Stimulated activated naive B cell treated with anti-CD40 and anti-IgM and Interleukin-4, amounts not matched to agents 10 μg/mL and 1 μg/mL and 100 μg/mL, for 72 hours (primary cell): ENCODE results near the gene FOSL2.

Experiments used
- ATAC-seq, 2 donors: fragments of 150-1000 bp; cut with Tn5 transposase; replicated peaks; 2 replicates each; pipeline ENCODE4 v1.10.0; 2021; ENCODE audit warnings: moderate library complexity in 1 of 2
- DNase-seq: peaks from one replicate; pipeline ENCODE4 v3.0.0; 2021
- H3K27ac Mint-ChIP-seq: one replicate; pipeline ENCODE4 v1.8.0; 2022; ENCODE audit warnings: mild to moderate bottlenecking, mixed read lengths
- H3K27me3 Mint-ChIP-seq, 2 donors: one replicate each; pipeline ENCODE4 v1.8.0; 2022; ENCODE audit warnings: mixed read lengths in 2 of 2
- H3K36me3 Mint-ChIP-seq, 2 donors: one replicate each; pipeline ENCODE4 v1.8.0; 2022; ENCODE audit warnings: mixed read lengths in 2 of 2, mild to moderate bottlenecking in 1 of 2
- H3K4me1 Mint-ChIP-seq, 2 donors: one replicate each; pipeline ENCODE4 v1.8.0; 2022; ENCODE audit warnings: mixed read lengths in 2 of 2, mild to moderate bottlenecking in 1 of 2
- H3K4me3 Mint-ChIP-seq, 2 donors: one replicate each; pipeline ENCODE4 v1.8.0; 2022; ENCODE audit warnings: mild to moderate bottlenecking in 2 of 2, mixed read lengths in 2 of 2, moderate library complexity in 1 of 2
- H3K9me3 Mint-ChIP-seq, 2 donors: one replicate each; pipeline ENCODE4 v1.8.0; 2022; ENCODE audit warnings: mixed read lengths in 2 of 2, mild to moderate bottlenecking in 1 of 2

FOSL2 gene

DNA sequence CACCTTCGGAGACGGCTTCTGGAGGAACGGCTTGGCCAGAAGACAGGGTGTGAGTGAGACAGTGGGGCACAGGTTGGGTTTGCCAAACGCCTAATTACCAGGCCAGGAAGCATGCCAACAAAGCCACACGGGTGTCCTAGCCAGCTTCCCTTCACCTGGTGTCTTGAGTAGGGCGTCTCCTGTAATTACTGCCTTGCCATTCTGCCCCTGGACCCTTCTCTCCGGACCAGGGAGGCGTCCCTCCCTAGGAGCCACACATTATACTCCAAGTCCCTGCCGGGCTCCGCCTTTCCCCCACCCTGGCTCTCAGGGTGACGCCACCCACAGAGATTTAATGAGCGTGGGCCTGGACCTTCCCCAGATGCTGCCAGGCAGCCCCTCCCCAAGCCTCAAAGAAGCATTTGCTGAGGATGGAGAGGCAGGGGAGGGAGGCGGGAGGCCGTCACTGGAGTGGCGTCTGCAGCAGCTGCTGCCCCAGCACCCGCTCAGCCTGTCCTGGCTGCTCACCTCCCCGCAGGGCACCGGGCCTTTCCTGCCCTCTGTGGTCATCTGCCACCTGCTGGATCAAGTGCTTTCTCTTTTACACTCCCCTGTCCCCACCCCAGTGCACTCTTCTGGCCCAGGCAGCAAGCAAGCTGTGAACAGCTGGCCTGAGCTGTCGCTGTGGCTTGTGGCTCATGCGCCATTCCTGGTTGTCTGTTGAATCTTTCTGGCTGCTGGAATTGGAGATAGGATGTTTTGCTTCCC, 20.7 kb downstream of the FOSL2 start:
- ATAC-seq (no peak), DNase-seq (no peak)
- Mint-ChIP-seq H3K4me3 (no peak overlapping the region), H3K4me1 (peaks cover 24 to 52% of the 10 kb centered on the region in 2 donors), H3K27me3 (no peaks in the 10 kb centered on the region), H3K36me3 (peaks cover 48 to 74% of the 10 kb centered on the region in 2 donors), H3K27ac (no peak overlapping the region), H3K9me3 (no peaks in the 10 kb centered on the region)

DNA sequence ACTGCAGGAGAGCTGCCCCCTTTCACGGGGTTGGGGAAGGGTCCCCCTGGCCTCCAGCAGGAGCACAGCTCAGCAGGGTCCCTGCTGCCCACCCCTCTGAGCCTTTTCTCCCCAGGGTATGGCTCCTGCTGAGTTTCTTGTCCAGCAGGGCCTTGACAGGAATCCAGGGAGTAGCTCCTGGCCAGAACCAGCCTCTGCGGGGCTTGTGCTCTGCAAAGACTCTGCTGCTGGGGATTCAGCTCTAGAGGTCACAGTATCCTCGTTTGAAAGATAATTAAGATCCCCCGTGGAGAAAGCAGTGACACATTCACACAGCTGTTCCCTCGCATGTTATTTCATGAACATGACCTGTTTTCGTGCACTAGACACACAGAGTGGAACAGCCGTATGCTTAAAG, 21.2 kb downstream of the FOSL2 start:
- ATAC-seq: no peak
- DNase-seq: no peak
- H3K27ac Mint-ChIP-seq: no peak overlapping the region
- H3K4me1 Mint-ChIP-seq: peaks cover 20 to 47% of the 10 kb centered on the region in 2 donors
- peaks cover 44 to 68% of the 10 kb centered on the region in 2 donors for H3K36me3 Mint-ChIP-seq
- H3K9me3 Mint-ChIP-seq: no peaks in the 10 kb centered on the region
- no peak overlapping the region for H3K4me3 Mint-ChIP-seq
- H3K27me3 Mint-ChIP-seq: no peaks in the 10 kb centered on the region

DNA sequence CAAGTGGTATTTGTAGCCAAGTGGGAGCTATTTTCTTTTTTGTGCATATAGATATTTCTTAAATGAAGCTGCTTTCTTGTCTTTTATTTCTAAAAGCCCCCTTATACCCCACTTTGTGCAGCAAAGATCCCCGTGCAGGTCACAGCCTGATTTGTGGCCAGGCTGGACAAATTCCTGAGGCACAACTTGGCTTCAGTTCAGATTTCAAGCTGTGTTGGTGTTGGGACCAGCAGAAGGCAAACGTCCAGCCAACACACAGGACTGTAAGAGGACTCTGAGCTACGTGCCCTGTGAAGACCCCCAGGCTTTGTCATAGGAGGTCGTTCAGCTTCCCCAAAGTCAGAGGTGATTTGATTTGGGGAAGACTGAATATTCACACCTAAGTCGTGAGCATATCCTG, 21.9 kb downstream of the FOSL2 start:
- Mint-ChIP-seq H3K27ac (no peak overlapping the region), H3K27me3 (no peaks in the 10 kb centered on the region), H3K9me3 (no peaks in the 10 kb centered on the region), H3K4me3 (no peak overlapping the region), H3K4me1 (peaks cover 14 to 41% of the 10 kb centered on the region in 2 donors), H3K36me3 (peaks cover 37 to 61% of the 10 kb centered on the region in 2 donors)
- no peak for DNase-seq
- ATAC-seq: no peak

DNA sequence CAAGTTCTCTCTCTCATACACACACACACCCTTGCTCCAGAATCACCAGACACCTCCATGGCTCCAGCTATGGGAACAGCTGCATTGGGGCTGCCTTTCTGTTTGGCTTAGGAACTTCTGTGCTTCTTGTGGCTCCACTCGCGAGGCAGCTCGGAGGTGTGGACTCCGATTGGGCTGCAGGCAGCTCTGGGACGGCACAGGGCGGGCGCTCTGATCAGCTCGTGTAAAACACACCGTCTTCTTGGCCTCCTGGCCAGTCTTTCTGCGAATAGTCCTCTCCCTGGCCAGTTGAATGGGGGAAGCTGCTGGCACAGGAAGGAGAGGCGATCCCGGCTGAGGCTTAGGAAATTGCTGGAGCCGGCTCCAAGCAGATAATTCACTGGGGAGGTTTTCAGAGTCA, 22.4 kb downstream of the FOSL2 start:
- Mint-ChIP-seq H3K27ac (peak overlapping the region; percentile 67), H3K36me3 (peaks cover 35 to 58% of the 10 kb centered on the region in 2 donors), H3K4me1 (peaks cover 12 to 42% of the 10 kb centered on the region in 2 donors), H3K4me3 (no peak overlapping the region), H3K9me3 (no peaks in the 10 kb centered on the region), H3K27me3 (no peaks in the 10 kb centered on the region)
- no peak for ATAC-seq
- no peak for DNase-seq

DNA sequence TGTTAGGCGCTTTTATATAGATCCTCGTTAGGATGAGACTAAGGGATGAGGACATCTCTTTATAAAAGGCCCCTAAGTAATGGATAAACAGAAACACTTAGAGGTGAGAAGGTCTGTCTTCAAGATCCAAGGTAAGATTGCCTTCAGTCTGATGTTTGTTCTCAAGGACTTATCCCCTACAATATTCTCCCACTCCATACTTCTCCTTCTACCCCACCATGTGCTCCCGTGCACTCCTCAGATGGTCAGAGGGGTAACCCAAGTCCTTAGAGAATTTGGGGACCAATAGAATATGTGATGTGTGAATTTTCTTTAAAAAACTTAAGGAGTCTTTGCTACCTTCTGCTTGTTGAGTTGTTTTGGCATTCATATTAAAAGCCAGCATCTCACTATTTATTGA, 23.1 kb downstream of the FOSL2 start:
- peaks cover 28 to 53% of the 10 kb centered on the region in 2 donors for H3K36me3 Mint-ChIP-seq
- DNase-seq (no peak), ATAC-seq (no peak)
- no peaks in the 10 kb centered on the region for H3K27me3 Mint-ChIP-seq
- no peaks in the 10 kb centered on the region for H3K9me3 Mint-ChIP-seq
- peaks cover 7 to 42% of the 10 kb centered on the region in 2 donors for H3K4me1 Mint-ChIP-seq
- no peak overlapping the region for H3K27ac Mint-ChIP-seq
- H3K4me3 Mint-ChIP-seq: no peak overlapping the region

DNA sequence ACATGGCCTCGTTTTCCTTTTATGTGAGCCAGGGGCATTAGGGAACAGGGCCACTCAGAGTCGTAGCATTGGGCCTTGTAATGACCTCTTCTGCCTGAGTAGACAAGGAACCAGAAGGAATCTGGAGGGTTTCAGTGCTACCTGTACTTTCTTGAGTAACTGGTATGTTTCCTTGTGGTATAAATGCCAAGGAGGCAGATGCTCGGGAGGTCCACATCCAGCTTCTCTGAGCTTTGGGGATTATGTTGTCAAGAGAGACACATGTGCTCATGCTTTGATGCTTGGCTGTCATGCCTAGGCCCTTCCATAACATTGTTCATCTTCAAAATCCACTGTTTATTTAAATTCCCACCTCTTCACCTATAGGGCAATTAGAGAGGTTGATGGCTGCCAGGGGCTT, 26.3 kb downstream of the FOSL2 start:
- H3K36me3 Mint-ChIP-seq: peaks cover 9 to 20% of the 10 kb centered on the region in 2 donors
- DNase-seq (no peak), ATAC-seq (no peak)
- H3K9me3 Mint-ChIP-seq: peaks cover 0 to 2% of the 10 kb centered on the region in 2 donors
- H3K27me3 Mint-ChIP-seq: no peaks in the 10 kb centered on the region
- H3K4me3 Mint-ChIP-seq: no peak overlapping the region
- H3K27ac Mint-ChIP-seq: no peak overlapping the region
- H3K4me1 Mint-ChIP-seq: peaks cover 19 to 61% of the 10 kb centered on the region in 2 donors

DNA sequence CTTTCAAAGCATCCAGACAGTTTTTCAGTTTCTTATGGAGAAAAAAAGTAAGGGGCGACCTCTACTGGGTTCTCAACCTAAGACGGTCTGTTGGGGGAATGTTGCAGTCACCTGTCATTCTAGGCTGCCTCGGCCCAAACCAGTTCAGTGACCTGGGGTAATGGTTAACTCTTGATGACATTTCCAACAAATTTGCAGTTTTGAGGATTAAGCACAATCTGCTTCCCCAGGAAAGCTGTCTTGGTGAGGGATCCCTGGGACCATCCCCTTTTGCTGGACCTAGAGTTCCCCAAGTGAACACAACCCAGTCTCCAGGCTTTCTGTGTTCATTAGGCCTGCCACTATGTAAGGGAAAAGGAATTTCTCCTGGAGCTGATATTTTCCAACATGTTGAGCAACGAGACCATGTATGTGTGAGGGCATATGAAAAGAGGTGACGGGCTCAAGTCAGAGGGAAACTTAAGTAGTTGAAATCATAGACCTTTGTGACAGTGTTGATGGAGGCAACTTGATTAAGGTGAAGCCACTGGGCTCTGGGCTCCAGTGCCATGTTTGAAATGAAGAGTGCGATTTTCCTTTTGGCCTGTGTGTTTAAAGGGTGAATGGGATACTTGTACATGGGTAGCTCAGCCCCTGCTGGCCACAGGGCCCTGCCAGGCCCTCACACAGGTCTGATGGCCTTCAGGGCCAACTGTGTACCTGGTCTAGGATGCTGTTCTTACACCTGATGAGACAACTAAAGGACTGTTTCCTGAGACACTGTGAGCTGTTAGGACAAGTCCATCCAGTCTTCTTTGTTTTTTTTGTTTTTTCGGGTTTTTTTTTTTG, 27.0 kb downstream of the FOSL2 start:
- Mint-ChIP-seq H3K27ac (no peak overlapping the region), H3K9me3 (peaks cover 0 to 2% of the 10 kb centered on the region in 2 donors), H3K4me1 (peaks cover 22 to 67% of the 10 kb centered on the region in 2 donors), H3K36me3 (peaks cover 8 to 13% of the 10 kb centered on the region in 2 donors), H3K27me3 (no peaks in the 10 kb centered on the region), H3K4me3 (no peak overlapping the region)
- no peak for ATAC-seq
- no peak for DNase-seq

DNA sequence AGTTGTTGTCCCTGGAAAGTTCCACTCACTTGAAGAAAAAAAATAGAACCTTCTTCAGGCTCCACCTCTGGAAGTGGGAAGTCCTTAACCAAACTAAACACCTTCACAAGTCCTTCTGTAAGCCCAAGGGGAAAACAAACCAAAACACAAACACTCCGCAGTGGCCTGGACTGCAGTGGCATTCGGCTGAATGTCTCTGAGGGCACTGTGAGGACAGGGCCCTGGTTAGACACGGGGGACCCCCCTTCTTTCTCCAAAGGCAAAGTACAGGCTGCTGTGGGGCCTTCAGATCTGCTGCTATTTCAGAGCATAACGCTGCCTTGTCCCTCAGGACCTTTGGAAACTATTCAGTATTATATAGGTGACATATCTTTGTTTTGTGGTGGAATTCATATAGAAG, 28.1 kb downstream of the FOSL2 start:
- no peak overlapping the region for H3K27ac Mint-ChIP-seq
- peaks cover 23 to 70% of the 10 kb centered on the region in 2 donors for H3K4me1 Mint-ChIP-seq
- H3K36me3 Mint-ChIP-seq: peaks cover 2 to 4% of the 10 kb centered on the region in 2 donors
- DNase-seq: no peak
- no peak overlapping the region for H3K4me3 Mint-ChIP-seq
- H3K9me3 Mint-ChIP-seq: peaks cover 0 to 2% of the 10 kb centered on the region in 2 donors
- H3K27me3 Mint-ChIP-seq: no peaks in the 10 kb centered on the region
- ATAC-seq: peak in 1 of 2 donors; percentile 17

DNA sequence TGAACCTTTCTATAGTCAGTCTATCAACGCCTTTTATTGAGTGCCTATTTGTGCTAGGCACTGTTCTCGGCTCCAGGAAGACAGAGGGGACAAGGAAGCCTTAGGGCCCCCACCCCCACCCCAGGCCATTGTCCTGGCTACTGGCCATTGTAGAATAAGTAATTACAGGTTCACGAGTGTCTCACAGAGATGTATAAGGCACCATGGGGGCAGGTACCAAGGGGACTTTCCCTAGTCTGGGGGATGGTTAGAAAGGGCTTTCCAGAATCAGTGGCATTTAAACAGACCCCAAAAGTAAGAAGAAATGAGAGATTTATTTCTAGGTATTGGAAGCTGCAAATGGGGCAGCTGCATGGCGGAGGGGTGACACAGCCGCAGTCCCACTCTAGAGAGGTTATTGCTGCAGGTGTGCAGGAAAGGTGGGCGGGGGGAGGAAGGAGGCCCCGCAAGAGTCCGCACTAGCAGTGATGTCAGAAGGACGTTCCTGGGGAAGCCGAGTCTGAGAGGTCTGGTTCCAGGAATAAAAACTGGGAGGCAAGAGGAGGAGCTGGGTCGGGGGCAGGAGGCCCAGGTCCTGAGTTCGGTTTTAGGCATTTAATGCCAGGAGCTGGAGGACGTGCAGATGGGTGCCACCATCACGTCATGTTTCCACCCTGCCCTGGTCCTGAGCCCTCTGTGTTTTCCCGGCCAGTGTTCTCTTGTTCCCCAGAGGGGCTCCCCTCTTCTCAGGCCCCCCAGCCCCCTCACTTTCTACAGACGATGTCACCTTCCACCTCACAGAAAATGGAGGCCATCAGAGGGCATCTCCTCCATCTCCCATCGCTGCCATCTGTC, 30.5 kb downstream of the FOSL2 start:
- no peak for DNase-seq
- Mint-ChIP-seq H3K27me3 (no peaks in the 10 kb centered on the region), H3K4me1 (peaks cover 21 to 61% of the 10 kb centered on the region in 2 donors), H3K9me3 (peaks cover 0 to 2% of the 10 kb centered on the region in 2 donors), H3K27ac (peak overlapping the region; percentile 78), H3K36me3 (peaks cover 0 to 2% of the 10 kb centered on the region in 2 donors), H3K4me3 (peak overlapping the region; percentile 18 to 60)
- peak; percentile 57 to 69 for ATAC-seq

DNA sequence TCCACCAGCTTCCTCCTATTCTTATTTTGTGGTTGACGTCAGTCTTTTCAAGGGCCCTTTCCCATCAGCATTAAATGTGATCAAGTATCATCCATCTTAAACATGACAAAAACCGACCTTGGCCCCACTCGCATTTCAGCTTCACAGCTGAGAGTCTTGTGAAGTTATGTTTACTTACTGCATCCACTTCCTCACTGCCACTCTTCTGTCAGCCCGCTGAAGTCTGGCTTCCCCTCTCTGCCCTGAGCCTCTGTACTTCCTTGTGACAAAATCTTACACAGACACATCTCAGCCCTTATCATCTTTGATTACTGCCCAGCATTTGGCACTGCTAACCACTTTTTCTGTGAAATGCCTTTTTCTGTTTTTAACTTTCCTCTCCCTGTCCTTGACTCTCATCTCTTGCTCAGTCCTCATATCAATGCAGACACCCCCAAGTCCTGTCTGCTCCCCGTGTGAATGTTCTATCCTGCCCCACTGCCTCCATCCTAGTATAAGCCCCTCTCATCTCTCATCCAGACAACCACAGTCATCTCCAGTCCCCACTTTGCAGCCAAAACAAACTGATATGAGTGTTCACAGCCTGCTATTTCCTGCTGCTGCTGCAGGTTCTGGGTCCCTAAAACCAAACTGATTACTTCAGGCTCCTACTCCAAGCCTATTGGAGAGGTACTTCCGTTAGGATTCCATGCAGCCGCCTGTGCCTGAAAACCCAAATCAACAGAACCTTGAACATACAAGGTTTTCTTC, 31.4 kb downstream of the FOSL2 start:
- Mint-ChIP-seq H3K9me3 (peaks cover 0 to 2% of the 10 kb centered on the region in 2 donors), H3K4me3 (peak overlapping the region; percentile 18 to 56), H3K4me1 (peaks cover 21 to 61% of the 10 kb centered on the region in 2 donors), H3K27me3 (no peaks in the 10 kb centered on the region), H3K36me3 (peaks cover 0 to 2% of the 10 kb centered on the region in 2 donors), H3K27ac (peak overlapping the region; percentile 78)
- DNase-seq (no peak), ATAC-seq (peak; percentile 60 to 72)

DNA sequence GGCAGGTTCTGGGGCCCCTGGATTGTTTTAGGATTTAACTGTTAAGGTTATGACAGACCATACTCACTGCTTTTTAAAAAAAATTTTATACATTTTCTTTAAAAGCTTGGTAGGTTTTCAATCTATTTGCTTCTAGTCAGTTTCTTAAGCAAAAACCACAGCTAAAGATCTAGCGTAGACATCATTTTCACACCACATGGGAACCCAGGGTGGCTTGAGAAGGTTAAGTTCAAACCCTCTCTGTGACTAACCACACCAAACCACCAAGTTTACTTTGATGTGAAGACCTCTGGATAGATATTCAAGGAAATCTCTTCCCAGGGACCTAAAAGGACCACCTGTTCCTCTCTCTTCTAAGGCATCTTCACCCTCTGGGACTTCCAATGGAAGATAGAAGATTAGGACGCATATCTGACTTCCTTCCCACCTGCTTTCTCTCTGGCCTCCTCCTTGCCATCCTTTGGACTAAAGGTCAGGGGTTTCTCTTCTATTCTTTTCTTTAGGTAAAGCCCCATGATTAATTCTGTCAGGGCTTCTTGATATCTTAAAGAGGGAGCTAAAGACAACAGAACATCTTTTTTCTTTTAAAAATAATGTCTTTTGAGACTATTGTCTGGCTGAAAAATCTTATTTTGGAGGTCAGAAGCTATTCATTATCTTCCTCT, 32.3 kb downstream of the FOSL2 start:
- no peak overlapping the region for H3K27ac Mint-ChIP-seq
- H3K9me3 Mint-ChIP-seq: peaks cover 0 to 2% of the 10 kb centered on the region in 2 donors
- ATAC-seq: no peak
- H3K27me3 Mint-ChIP-seq: no peaks in the 10 kb centered on the region
- peaks cover 0 to 2% of the 10 kb centered on the region in 2 donors for H3K36me3 Mint-ChIP-seq
- H3K4me3 Mint-ChIP-seq: no peak overlapping the region
- peaks cover 21 to 56% of the 10 kb centered on the region in 2 donors for H3K4me1 Mint-ChIP-seq
- no peak for DNase-seq

DNA sequence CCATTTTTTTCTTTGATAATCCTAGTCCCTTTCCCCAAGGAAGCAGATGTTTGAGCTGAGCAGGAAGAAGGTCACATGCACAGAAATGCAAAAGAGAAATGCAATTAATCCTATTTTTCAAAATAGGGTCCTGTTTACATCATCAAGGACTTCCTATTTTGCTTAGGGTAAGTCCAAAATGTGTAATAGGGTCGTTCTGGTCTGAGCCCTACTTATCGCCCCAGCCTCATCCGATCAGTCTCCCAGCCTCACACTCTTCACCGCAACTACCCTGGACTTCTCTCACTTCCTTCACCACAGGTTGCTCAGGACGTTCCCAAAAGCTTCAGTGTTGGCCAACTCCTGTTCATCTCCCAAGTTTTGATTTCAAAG, 32.8 kb downstream of the FOSL2 start:
- DNase-seq: no peak
- no peak overlapping the region for H3K27ac Mint-ChIP-seq
- H3K4me1 Mint-ChIP-seq: peaks cover 21 to 51% of the 10 kb centered on the region in 2 donors
- peaks cover 0 to 2% of the 10 kb centered on the region in 2 donors for H3K9me3 Mint-ChIP-seq
- peaks cover 0 to 2% of the 10 kb centered on the region in 2 donors for H3K36me3 Mint-ChIP-seq
- no peaks in the 10 kb centered on the region for H3K27me3 Mint-ChIP-seq
- no peak overlapping the region for H3K4me3 Mint-ChIP-seq
- ATAC-seq: no peak

DNA sequence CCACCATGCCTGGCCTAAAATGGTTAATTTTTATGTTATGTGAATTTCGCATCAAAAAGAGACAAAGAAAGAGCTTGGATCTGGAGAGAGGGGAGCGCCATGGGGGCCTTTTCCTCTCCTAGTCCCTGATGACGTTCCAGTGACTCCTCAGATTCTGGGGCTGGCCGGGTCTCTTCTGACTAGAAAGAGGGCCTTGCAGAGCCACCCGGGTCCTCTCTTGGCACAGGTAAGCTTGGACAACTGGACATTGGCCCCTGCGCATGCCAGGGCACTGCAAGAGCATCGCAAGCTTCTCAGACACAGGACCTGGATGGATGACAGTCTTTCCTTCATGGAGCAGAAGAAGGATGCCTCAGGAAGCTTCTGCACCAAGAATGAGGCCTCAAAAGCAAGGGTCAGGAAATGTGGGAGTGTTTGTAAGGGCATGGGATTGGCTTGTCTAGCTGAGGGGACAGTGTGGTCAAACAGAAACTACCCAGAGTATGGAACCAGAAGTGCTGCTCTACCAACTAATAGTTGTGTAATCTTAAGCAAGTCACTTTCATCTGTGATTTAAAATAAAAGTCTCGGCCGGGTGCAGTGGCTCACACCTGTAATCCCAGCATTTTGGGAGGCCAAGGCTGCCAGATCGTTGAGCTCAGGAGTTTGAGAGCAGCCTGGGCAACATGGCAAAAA, 35.2 kb downstream of the FOSL2 start:
- no peak for DNase-seq
- H3K4me1 Mint-ChIP-seq: peaks cover 19 to 30% of the 10 kb centered on the region in 2 donors
- no peak for ATAC-seq
- H3K27ac Mint-ChIP-seq: no peak overlapping the region
- no peaks in the 10 kb centered on the region for H3K9me3 Mint-ChIP-seq
- H3K36me3 Mint-ChIP-seq: no peaks in the 10 kb centered on the region
- H3K27me3 Mint-ChIP-seq: peaks cover 0 to 5% of the 10 kb centered on the region in 2 donors
- no peak overlapping the region for H3K4me3 Mint-ChIP-seq
